H9 (cell line): ENCODE results near the gene TMEM252. TPM values are rescaled to one million over a fixed set of nuclear protein-coding genes. Genes with fewer than 3 reads are reported as not detected.

Experiments used
- DNase-seq: peaks from one replicate; pipeline ENCODE4 v3.0.0-alpha.2; 2017
- H2AFZ ChIP-seq: one replicate; pipeline ENCODE4 v1.6.1; 2013; ENCODE audit warnings: mild to moderate bottlenecking, low read length, control low read depth, moderate library complexity
- H2AK5ac ChIP-seq: 2 replicates; pipeline ENCODE4 v1.6.1; 2013; ENCODE audit warnings: low read length, control low read depth, mixed read lengths; ENCODE audit not compliant: insufficient read length
- H2BK120ac ChIP-seq: one replicate; pipeline ENCODE4 v1.6.1; 2013; ENCODE audit warnings: low read depth, mild to moderate bottlenecking, low read length, control low read depth, inconsistent platforms; ENCODE audit not compliant: poor library complexity, severe bottlenecking
- H2BK12ac ChIP-seq: 2 replicates; pipeline ENCODE4 v1.6.1; 2013; ENCODE audit warnings: low read length, control low read depth, mixed read lengths, low read depth; ENCODE audit not compliant: insufficient read length
- H2BK15ac ChIP-seq: 2 replicates; pipeline ENCODE4 v1.6.1; 2013; ENCODE audit warnings: low read depth, low read length, control low read depth
- H2BK20ac ChIP-seq: one replicate; pipeline ENCODE4 v1.6.1; 2013; ENCODE audit warnings: low read depth, mild to moderate bottlenecking, low read length, control low read depth, inconsistent platforms; ENCODE audit not compliant: poor library complexity, severe bottlenecking
- H2BK5ac ChIP-seq: 2 replicates; pipeline ENCODE4 v1.6.1; 2013; ENCODE audit warnings: low read length, control low read depth, mixed read lengths; ENCODE audit not compliant: insufficient read length
- H3K14ac ChIP-seq: 2 replicates; pipeline ENCODE4 v1.6.1; 2013; ENCODE audit warnings: low read length, control low read depth; ENCODE audit not compliant: insufficient read depth
- H3K18ac ChIP-seq: 2 replicates; pipeline ENCODE4 v1.6.1; 2013; ENCODE audit warnings: low read depth, mild to moderate bottlenecking, mixed read lengths, low read length, control low read depth; ENCODE audit not compliant: insufficient read length
- H3K23ac ChIP-seq: 2 replicates; pipeline ENCODE4 v1.6.1; 2013; ENCODE audit warnings: low read length, control low read depth, mixed read lengths, low read depth; ENCODE audit not compliant: insufficient read length
- H3K23me2 ChIP-seq: 2 replicates; pipeline ENCODE4 v1.6.1; 2013; ENCODE audit warnings: low read depth, mild to moderate bottlenecking, mixed read lengths, low read length, control low read depth; ENCODE audit not compliant: insufficient read length, poor library complexity, severe bottlenecking
- H3K27ac ChIP-seq: 2 replicates; pipeline ENCODE4 v1.5.1; 2013; ENCODE audit warnings: low read length, control low read depth, mixed read lengths, low read depth; ENCODE audit not compliant: insufficient read length
- H3K27me3 ChIP-seq: 2 replicates; pipeline ENCODE4 v1.6.1; 2013; ENCODE audit warnings: low read length, control low read depth, inconsistent platforms; ENCODE audit not compliant: insufficient read depth
- H3K4ac ChIP-seq: 2 replicates; pipeline ENCODE4 v1.6.1; 2013; ENCODE audit warnings: low read depth, mild to moderate bottlenecking, control low read depth, inconsistent platforms, low read length, moderate library complexity
- H3K4me1 ChIP-seq: 2 replicates; pipeline ENCODE4 v1.6.1; 2013; ENCODE audit warnings: low read length, control low read depth, inconsistent platforms; ENCODE audit not compliant: insufficient read depth
- H3K4me2 ChIP-seq: 2 replicates; pipeline ENCODE4 v1.6.1; 2013; ENCODE audit warnings: low read length, control low read depth, mixed read lengths; ENCODE audit not compliant: insufficient read length, insufficient read depth
- H3K56ac ChIP-seq: 2 replicates; pipeline ENCODE4 v1.6.1; 2013; ENCODE audit warnings: low read depth, mild to moderate bottlenecking, mixed read lengths, low read length, control low read depth; ENCODE audit not compliant: insufficient read length
- H3K79me1 ChIP-seq: 2 replicates; pipeline ENCODE4 v1.6.1; 2013; ENCODE audit warnings: low read depth, mild to moderate bottlenecking, moderate library complexity, low read length, control low read depth, inconsistent platforms; ENCODE audit not compliant: insufficient read depth, poor library complexity, severe bottlenecking
- H3K79me2 ChIP-seq: 2 replicates; pipeline ENCODE4 v1.6.1; 2013; ENCODE audit warnings: low read length, control low read depth, inconsistent platforms; ENCODE audit not compliant: insufficient read depth
- H3K9ac ChIP-seq: 2 replicates; pipeline ENCODE4 v1.6.1; 2013; ENCODE audit warnings: low read length, control low read depth, mixed read lengths; ENCODE audit not compliant: insufficient read length; ENCODE audit errors: extremely low read depth
- H3K9me3 ChIP-seq: one replicate; pipeline ENCODE4 v1.6.1; 2013; ENCODE audit warnings: low read depth, low read length, inconsistent platforms; ENCODE audit not compliant: control insufficient read depth
- H3T11ph ChIP-seq: one replicate; pipeline ENCODE4 v1.6.1; 2013; ENCODE audit warnings: mild to moderate bottlenecking, low read length, control low read depth, inconsistent platforms
- H4K20me1 ChIP-seq: one replicate; pipeline ENCODE4 v1.6.1; 2013; ENCODE audit not compliant: control insufficient read depth, insufficient read length, insufficient read depth
- H4K5ac ChIP-seq: 2 replicates; pipeline ENCODE4 v1.6.1; 2013; ENCODE audit warnings: low read depth, mild to moderate bottlenecking, mixed read lengths, low read length, control low read depth; ENCODE audit not compliant: insufficient read length
- H4K8ac ChIP-seq: replicated peaks from 2 replicates; pipeline ENCODE4 v1.6.1; 2013; ENCODE audit warnings: low read length, control low read depth, mixed read lengths, low read depth; ENCODE audit not compliant: insufficient read length
- H4K91ac ChIP-seq: 2 replicates; pipeline ENCODE4 v1.6.1; 2013; ENCODE audit warnings: low read depth, mild to moderate bottlenecking, moderate library complexity, mixed read lengths, low read length, control low read depth; ENCODE audit not compliant: insufficient read length
- H3K27ac Mint-ChIP-seq, 3 experiments: 2 replicates in 2 of 3; 3 replicates in 1 of 3; pipeline ENCODE4 v1.8.0; 2020 to 2021; ENCODE audit warnings: mixed read lengths in 3 of 3, mild to moderate bottlenecking in 1 of 3, moderate library complexity in 1 of 3
- H3K27me3 Mint-ChIP-seq: 2 replicates; pipeline ENCODE4 v1.8.0; 2021; ENCODE audit warnings: low read depth, mild to moderate bottlenecking, moderate library complexity, mixed read lengths
- H3K36me3 Mint-ChIP-seq, 3 experiments: 2 replicates in 2 of 3; 3 replicates in 1 of 3; pipeline ENCODE4 v1.8.0; 2020 to 2021; ENCODE audit warnings: low read depth in 3 of 3, mixed read lengths in 3 of 3; ENCODE audit not compliant: insufficient read depth in 1 of 3
- H3K4me1 Mint-ChIP-seq, 2 experiments: 2 replicates each; pipeline ENCODE4 v1.8.0; 2020; ENCODE audit warnings: mixed read lengths in 2 of 2
- H3K4me3 Mint-ChIP-seq, 2 experiments: 2 replicates in 1 of 2; 3 replicates in 1 of 2; pipeline ENCODE4 v1.8.0; 2020 to 2021; ENCODE audit warnings: mild to moderate bottlenecking in 2 of 2, mixed read lengths in 2 of 2, moderate library complexity in 1 of 2
- H3K9me3 Mint-ChIP-seq, 2 experiments: 2 replicates in 1 of 2; 3 replicates in 1 of 2; pipeline ENCODE4 v1.8.0; 2020; ENCODE audit warnings: mild to moderate bottlenecking in 2 of 2, mixed read lengths in 2 of 2, moderate library complexity in 1 of 2
- CTCF ChIP-seq: fragments of 200-600 bp; sonication (generic); conservative IDR thresholded peaks from 3 replicates; pipeline ENCODE4 v1.8.0; 2021; ENCODE audit warnings: antibody characterized with exemption, mild to moderate bottlenecking
- WGBS: extraction: QIAGEN DNeasy Blood & Tissue Kit; methylation state at CpG from one replicate; pipeline ENCODE4 v1.1.7; 2013; ENCODE audit warnings: missing lambda C conversion rate, low lambda C conversion rate, mixed read lengths; ENCODE audit not compliant: insufficient read length; ENCODE audit errors: extremely low coverage; 5-methylcytosine and 5-hydroxymethylcytosine counted together
- total RNA-seq: library from RNA; stranded (reverse); gene quantifications from 2 replicates; pipeline ENCODE4 v1.2.1, GENCODE V29; 2021

Gene TMEM252
- total RNA-seq, 1 experiment from 2014 or later: not detected

GRCh38 chr9:68581696-68582095 lies 41.0 kb upstream of the TMEM252 start:
- Histone ChIP-seq H3K4me1 (no peaks in the 10 kb centered on the region), H3K79me2 (no peaks in the 10 kb centered on the region), H3K18ac (no peak overlapping the region), H3K27me3 (no peaks in the 10 kb centered on the region), H3K9me3 (no peaks in the 10 kb centered on the region), H3K27ac (no peak overlapping the region), H3T11ph (no peak overlapping the region), H3K23ac (no peak overlapping the region), H2BK15ac (no peak overlapping the region), H3K9ac (no peak overlapping the region), H3K79me1 (no peaks in the 10 kb centered on the region), H3K23me2 (no peaks in the 10 kb centered on the region), H3K56ac (no peak overlapping the region), H3K4ac (no peak overlapping the region), H2BK120ac (no peak overlapping the region), H2BK20ac (no peak overlapping the region), H4K5ac (no peak overlapping the region), H2BK5ac (no peak overlapping the region), H3K4me2 (no peak overlapping the region), H2AK5ac (no peak overlapping the region), H4K91ac (no peak overlapping the region), H4K8ac (no peak overlapping the region), H2AFZ (no peak overlapping the region), H2BK12ac (no peak overlapping the region), H4K20me1 (no peaks in the 10 kb centered on the region), H3K14ac (no peak overlapping the region)
- H3K4me1 Mint-ChIP-seq: peaks cover 7 to 11% of the 10 kb centered on the region in 2 experiments
- no peak for DNase-seq
- peaks cover 0 to 2% of the 10 kb centered on the region in 2 experiments; a peak in 1 of 5 replicates for H3K9me3 Mint-ChIP-seq
- H3K36me3 Mint-ChIP-seq: no peaks in the 10 kb centered on the region
- TF ChIP-seq CTCF: no peak
- no peak overlapping the region for H3K27ac Mint-ChIP-seq
- WGBS: no CpG with 5 or more reads among the region's 3 CpGs
- no peak overlapping the region for H3K4me3 Mint-ChIP-seq
- H3K27me3 Mint-ChIP-seq: peaks cover 31% of the 10 kb centered on the region
